Measurements from ENCODE around the gene ARHGAP20. TPM values are rescaled to one million over a fixed set of nuclear protein-coding genes. Genes with fewer than 3 reads are reported as not detected.

ARHGAP20 gene
- total RNA-seq, 2 donors from 2014 or later, result 3.5 TPM

- DNase-seq (ENCODE audit: low spot score) (no peak), ATAC-seq (ENCODE audit: insufficient number of reproducible peaks, low FRiP score, low read depth) (no peak)
- no peak for TF ChIP-seq CTCF (IDR thresholded peaks at IDR 0.05)
- no peak overlapping the region for H3K27ac ChIP-seq
- no peaks in the 10 kb centered on the region for H3K9me3 ChIP-seq
- no peaks in the 10 kb centered on the region for H3K27me3 ChIP-seq (replicated peaks; ENCODE audit: insufficient read depth)
- H3K4me3 ChIP-seq, result no peak overlapping the region
- H3K36me3 ChIP-seq, result no peaks in the 10 kb centered on the region
- H3K4me1 ChIP-seq (ENCODE audit: control insufficient read depth in 1 of 2, low read depth in 2 of 2), result no peaks in the 10 kb centered on the region
Observed at GRCh38 chr11:110738641-110739040, 26.4 kb upstream of the ARHGAP20 start.

- TF ChIP-seq CTCF (IDR thresholded peaks at IDR 0.05), result no peak
- H3K4me3 ChIP-seq, result no peak overlapping the region
- no peak overlapping the region for H3K27ac ChIP-seq
- H3K27me3 ChIP-seq (replicated peaks; ENCODE audit: insufficient read depth), result no peaks in the 10 kb centered on the region
- no peak for DNase-seq (ENCODE audit: low spot score)
- no peak for ATAC-seq (ENCODE audit: insufficient number of reproducible peaks, low FRiP score, low read depth)
- no peaks in the 10 kb centered on the region for H3K4me1 ChIP-seq (ENCODE audit: control insufficient read depth in 1 of 2, low read depth in 2 of 2)
- no peaks in the 10 kb centered on the region for H3K9me3 ChIP-seq
- H3K36me3 ChIP-seq, result no peaks in the 10 kb centered on the region
Observed at GRCh38 chr11:110737593-110737992, 25.4 kb upstream of the ARHGAP20 start.

GRCh38 chr11:110736171-110736553 lies 23.9 kb upstream of the ARHGAP20 start:
- H3K4me1 ChIP-seq (ENCODE audit: control insufficient read depth in 1 of 2, low read depth in 2 of 2), result no peaks in the 10 kb centered on the region
- no peaks in the 10 kb centered on the region for H3K36me3 ChIP-seq
- no peak for DNase-seq (ENCODE audit: low spot score)
- no peak for ATAC-seq (ENCODE audit: insufficient number of reproducible peaks, low FRiP score, low read depth)
- no peaks in the 10 kb centered on the region for H3K9me3 ChIP-seq
- TF ChIP-seq CTCF (IDR thresholded peaks at IDR 0.05), result no peak
- no peak overlapping the region for H3K27ac ChIP-seq
- no peaks in the 10 kb centered on the region for H3K27me3 ChIP-seq (replicated peaks; ENCODE audit: insufficient read depth)
- no peak overlapping the region for H3K4me3 ChIP-seq

GRCh38 chr11:110735455-110736170 lies 23.4 kb upstream of the ARHGAP20 start:
- Histone ChIP-seq H3K27ac (no peak overlapping the region), H3K27me3 (replicated peaks; ENCODE audit: insufficient read depth) (no peaks in the 10 kb centered on the region), H3K4me1 (ENCODE audit: control insufficient read depth in 1 of 2, low read depth in 2 of 2) (no peaks in the 10 kb centered on the region), H3K4me3 (no peak overlapping the region), H3K36me3 (no peaks in the 10 kb centered on the region), H3K9me3 (no peaks in the 10 kb centered on the region)
- no peak for ATAC-seq (ENCODE audit: insufficient number of reproducible peaks, low FRiP score, low read depth)
- no peak for DNase-seq (ENCODE audit: low spot score)
- no peak for TF ChIP-seq CTCF (IDR thresholded peaks at IDR 0.05)

GRCh38 chr11:110734790-110735189 lies 22.6 kb upstream of the ARHGAP20 start:
- Histone ChIP-seq H3K27me3 (replicated peaks; ENCODE audit: insufficient read depth) (no peaks in the 10 kb centered on the region), H3K9me3 (no peaks in the 10 kb centered on the region), H3K4me3 (no peak overlapping the region), H3K27ac (no peak overlapping the region), H3K36me3 (no peaks in the 10 kb centered on the region), H3K4me1 (ENCODE audit: control insufficient read depth in 1 of 2, low read depth in 2 of 2) (no peaks in the 10 kb centered on the region)
- ATAC-seq (ENCODE audit: insufficient number of reproducible peaks, low FRiP score, low read depth) (no peak), DNase-seq (ENCODE audit: low spot score) (no peak)
- TF ChIP-seq CTCF (IDR thresholded peaks at IDR 0.05), result no peak

All from thoracic aorta (tissue), 2 donors.